GM19193 (cell line): ENCODE data around the gene TM4SF20.

ENCODE experiments used
- POLR2A ChIP-seq: IDR thresholded peaks from 4 replicates; pipeline ENCODE4 v1.6.1; 2011; ENCODE audit not compliant: insufficient read depth, insufficient read length; ENCODE audit errors: extremely low read depth

Gene TM4SF20

GRCh38 chr2:227378371-227378782, 729 bp downstream of the TM4SF20 start:
- TF ChIP-seq POLR2A = no peak

DNA sequence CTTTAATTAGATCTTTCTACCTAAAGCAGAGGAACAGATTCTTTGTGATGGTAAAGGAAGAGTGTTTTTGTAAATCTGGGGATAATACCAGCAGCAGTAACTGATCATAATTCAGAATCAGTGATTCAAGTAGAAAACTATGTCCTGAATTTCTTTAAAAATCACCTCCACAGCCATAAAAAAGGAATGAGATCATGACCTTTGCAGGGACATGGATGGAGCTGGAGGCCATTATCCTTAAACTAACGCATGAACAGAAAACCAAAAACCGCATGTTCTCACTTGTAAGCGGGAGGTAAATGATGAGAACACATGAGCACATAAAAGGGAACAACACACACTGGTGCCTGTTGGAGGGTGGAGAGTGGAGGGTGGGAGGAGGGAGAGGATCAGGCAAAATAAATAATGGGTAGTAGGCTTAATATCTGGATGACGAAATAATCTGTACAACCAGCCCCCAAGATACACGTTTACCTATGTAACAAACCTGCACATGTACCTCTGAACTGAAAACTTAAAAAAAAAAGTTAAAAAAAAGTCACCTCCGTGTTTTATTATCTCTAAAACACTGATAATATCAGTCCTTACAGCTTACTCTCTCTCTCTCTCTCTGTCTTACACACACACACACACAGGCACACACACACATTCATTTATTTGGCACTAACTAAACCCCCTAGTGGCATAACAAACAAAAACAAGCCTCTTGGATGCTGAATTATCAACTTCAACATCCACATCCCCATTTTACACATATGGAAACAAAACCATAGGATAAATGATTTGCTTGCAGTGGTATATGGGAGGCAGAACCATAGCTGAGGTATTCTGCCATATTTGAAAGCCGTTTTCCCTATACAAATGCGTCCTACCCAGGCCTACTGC, 1.4 kb downstream of the TM4SF20 start:
- TF ChIP-seq POLR2A = no peak

GRCh38 chr2:227376656-227377396, 2.3 kb downstream of the TM4SF20 start:
- no peak for TF ChIP-seq POLR2A

GRCh38 chr2:227374158-227374557, 4.9 kb downstream of the TM4SF20 start:
- TF ChIP-seq POLR2A = no peak

GRCh38 chr2:227373389-227373788, 5.7 kb downstream of the TM4SF20 start:
- no peak for TF ChIP-seq POLR2A

DNA sequence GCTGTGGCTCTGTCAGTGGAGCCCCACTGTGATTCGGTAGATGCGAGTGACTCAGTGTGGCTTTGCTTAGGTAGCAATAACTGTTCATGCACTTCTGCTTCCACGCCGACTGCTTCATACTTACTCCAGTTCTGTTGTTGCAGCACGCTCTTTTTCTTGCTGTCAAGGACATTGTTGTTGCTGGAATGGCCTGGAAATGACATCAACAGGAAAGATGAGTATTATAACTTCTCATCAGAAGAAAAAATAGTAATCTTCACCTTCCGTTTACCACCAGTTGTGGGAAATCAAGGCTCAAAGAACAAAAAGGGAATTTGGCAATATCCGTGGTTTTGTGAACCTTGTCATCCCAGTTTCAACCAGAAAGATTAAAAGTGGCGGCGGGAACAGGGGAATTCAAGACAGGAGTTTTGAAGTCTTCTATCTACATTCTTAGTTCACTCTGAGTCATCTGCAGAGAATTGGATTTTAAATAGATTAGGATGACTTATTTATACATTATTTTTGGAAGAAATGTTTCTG, 8.3 kb downstream of the TM4SF20 start:
- no peak for TF ChIP-seq POLR2A

- no peak for TF ChIP-seq POLR2A
Measured at GRCh38 chr2:227370092-227370491, 9.0 kb downstream of the TM4SF20 start.

GRCh38 chr2:227368574-227368973, 10.5 kb downstream of the TM4SF20 start:
- TF ChIP-seq POLR2A = no peak

GRCh38 chr2:227367427-227367795, 11.7 kb downstream of the TM4SF20 start:
- TF ChIP-seq POLR2A = no peak

DNA sequence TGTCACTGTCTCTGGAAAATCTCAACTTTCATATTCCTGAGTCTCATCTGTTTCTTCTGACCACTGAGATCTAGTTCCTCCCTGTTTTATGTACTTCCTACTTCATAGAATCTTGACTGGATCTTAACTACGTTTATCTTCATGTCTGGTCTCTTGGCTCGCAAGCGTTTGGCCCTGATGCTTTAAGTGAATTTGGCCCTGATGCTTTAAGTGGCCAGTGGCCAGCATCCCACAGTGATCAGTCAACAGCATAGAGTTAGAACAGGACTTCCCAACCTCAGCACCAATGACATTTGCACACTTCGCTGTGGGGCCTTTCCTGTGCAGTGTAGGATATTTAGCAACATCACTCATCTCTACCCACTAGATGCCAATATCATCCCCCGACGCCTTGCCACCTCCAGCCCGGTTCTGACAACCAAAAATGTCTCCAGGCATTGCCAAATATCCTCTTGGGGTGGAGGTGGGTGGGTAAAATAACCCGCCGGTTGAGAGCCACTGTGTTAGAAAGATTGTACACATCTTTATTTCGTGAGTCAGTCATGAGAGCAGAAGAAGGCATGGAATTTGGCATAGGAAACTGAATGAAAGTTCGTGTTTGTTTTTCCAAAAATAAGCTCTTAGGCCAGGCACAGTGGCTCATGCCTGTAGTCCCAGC, 12.2 kb downstream of the TM4SF20 start:
- no peak for TF ChIP-seq POLR2A

GRCh38 chr2:227365833-227366232, 13.3 kb downstream of the TM4SF20 start:
- no peak for TF ChIP-seq POLR2A

DNA sequence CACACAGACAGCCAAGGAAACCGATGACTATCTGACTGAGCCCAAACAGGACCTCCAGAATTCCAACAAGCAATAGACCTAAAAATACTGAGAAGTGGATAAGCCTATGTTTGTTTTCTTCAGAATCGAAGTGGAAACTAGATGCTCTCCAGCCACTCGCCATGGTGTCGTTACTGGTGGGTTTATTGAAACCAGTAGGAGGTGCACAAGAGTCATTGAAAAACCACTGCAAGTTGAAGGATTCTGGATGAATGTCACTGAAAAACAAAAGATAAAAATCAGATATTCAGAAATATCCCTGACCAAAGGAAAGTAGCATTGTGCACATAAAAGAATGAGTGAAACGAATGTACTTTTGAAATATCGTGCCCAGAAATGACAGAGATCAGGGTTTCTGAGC, 15.3 kb downstream of the TM4SF20 start:
- no peak for TF ChIP-seq POLR2A

GRCh38 chr2:227360351-227360750, 18.8 kb downstream of the TM4SF20 start:
- no peak for TF ChIP-seq POLR2A

DNA sequence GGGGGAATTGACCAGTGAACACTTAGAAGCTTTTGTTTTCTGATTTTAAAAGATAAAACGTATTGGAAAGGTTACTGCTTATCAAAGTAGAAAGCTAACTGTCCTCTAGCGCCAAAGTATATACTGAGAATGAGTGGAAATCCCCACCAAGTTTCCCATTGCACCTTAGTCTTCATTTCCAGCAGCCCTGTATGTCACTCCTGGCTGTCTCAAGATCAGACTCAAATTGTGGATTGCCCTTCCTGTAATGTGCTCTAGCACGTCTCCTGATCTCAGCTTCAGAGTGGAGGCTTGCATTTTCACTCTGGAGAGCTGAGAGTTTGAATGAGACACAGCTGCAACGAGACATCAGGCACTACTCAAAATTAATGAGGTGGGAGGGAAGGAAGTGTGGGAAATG, 27.5 kb downstream of the TM4SF20 start:
- TF ChIP-seq POLR2A = no peak

DNA sequence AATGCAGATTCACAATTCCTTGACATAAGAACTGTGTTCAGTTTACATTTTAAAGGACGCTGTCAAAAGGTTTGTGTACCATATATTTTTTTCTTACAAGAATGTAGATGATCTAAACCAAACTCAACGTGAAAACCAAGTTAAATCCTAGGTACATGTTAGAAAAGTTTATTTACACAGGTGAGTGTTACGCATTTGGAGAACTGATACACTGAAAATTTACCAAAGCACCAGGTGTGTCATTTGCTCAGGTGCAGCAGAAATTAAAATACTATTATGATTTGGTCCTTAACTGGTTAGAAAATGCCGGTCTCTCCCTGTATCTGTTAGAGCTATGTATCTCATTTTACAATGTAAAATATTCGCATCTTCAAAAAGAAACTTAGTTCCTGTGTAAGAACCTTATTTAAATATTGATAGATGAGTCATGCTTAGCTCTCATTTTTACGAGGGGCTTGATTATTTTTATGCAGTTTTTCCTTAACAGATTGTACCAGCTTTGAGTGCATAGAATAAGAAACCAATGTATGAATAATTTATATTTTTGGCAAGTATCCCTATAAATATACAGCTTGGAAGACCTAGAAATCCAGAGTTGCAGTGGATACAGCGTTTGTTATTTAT, 29.0 kb downstream of the TM4SF20 start:
- TF ChIP-seq POLR2A = no peak
